ENCODE results near the gene DOHH. TPM values are rescaled to one million over a fixed set of nuclear protein-coding genes. Genes with fewer than 3 reads are reported as not detected.

The DOHH gene
- total and polyA plus RNA-seq, 2 donors (not counting 3 experiments of a cell fraction or from before 2014, with no cell fraction given): 8.7 to 15.2 TPM

DNA sequence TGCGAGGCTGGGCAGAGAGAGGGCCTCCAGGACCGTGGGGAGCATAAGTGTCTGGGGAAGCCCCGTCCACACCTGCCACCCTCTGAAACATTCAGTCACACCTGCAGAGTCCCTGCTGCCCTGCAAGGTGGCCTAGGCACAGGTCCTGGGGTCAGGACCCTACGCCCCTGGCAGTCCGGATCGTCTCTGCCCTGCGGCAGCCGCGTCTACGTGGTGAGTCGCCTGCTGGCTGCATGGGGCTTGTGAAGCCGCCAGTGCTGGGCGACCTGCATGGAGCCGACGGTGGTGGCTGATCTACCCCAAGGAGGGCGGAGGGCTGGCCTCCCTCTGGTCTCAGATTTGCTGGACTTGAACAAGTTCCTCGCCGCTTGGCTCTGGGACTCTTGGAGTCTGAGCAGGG is 18.7 kb upstream of the DOHH start:
- TF ChIP-seq GATA2 (IDR thresholded peaks at IDR 0.05; ENCODE audit: insufficient read depth, insufficient read length, low read depth, low read length) (no peak), CTCF (IDR thresholded peaks at IDR 0.05; ENCODE audit: extremely low read depth in 1 of 2, insufficient read depth in 1 of 2, low read depth in 1 of 2, low read length in 2 of 2) (no peak), MYC (IDR thresholded peaks at IDR 0.05; ENCODE audit: low read depth, low read length) (no peak), EZH2 (IDR thresholded peaks at IDR 0.05; ENCODE audit: borderline replicate concordance, low read depth, low read length, severe bottlenecking) (no peak), JUN (IDR thresholded peaks at IDR 0.05; ENCODE audit: borderline replicate concordance, insufficient read depth, insufficient read length, low read depth) (no peak), POLR2AphosphoS5 (IDR thresholded peaks at IDR 0.05; ENCODE audit: insufficient read depth, low read depth, low read length) (no peak), FOS (IDR thresholded peaks at IDR 0.05; ENCODE audit: borderline replicate concordance, insufficient read depth, low read length) (no peak), POLR2A (IDR thresholded peaks at IDR 0.05; ENCODE audit: low read depth, low read length) (no peak)
- TF ChIP-seq, protein P1, sequence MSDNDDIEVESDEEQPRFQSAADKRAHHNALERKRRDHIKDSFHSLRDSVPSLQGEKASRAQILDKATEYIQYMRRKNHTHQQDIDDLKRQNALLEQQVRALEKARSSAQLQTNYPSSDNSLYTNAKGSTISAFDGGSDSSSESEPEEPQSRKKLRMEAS (IDR thresholded peaks at IDR 0.05; ENCODE audit: insufficient read depth, insufficient read length): no peak
- Histone ChIP-seq H3K9me3 (replicated peaks; ENCODE audit: control insufficient read depth, insufficient read depth, low read length) (no peaks in the 10 kb centered on the region), H3K27ac (ENCODE audit: insufficient read depth, low read depth, low read length) (no peak overlapping the region), H3K27me3 (ENCODE audit: control insufficient read depth in 2 of 2, insufficient read depth in 2 of 2, low read length in 2 of 2) (no peaks in the 10 kb centered on the region), H3K36me3 (ENCODE audit: control insufficient read depth in 2 of 2, extremely low read depth in 1 of 2, insufficient read depth in 2 of 2, low read length in 2 of 2) (peaks cover 0 to 31% of the 10 kb centered on the region in 2 experiments), H3K79me2 (ENCODE audit: control insufficient read depth, insufficient read depth, low read length) (peaks cover 71% of the 10 kb centered on the region), H3K4me3 (replicated peaks in 1 of 3; ENCODE audit: insufficient read depth in 1 of 3, low read depth in 1 of 3, low read length in 3 of 3) (no peak overlapping the region), H2AFZ (ENCODE audit: low read depth, low read length) (no peak overlapping the region), H3K4me1 (ENCODE audit: control insufficient read depth, extremely low read depth, insufficient read depth, low read length) (no peaks in the 10 kb centered on the region), H3K9ac (replicated peaks; ENCODE audit: extremely low read depth, insufficient read depth, low read length) (no peak overlapping the region), H3K9me1 (replicated peaks; ENCODE audit: control insufficient read depth, extremely low read depth, insufficient read depth, low read length) (no peaks in the 10 kb centered on the region), H3K4me2 (ENCODE audit: insufficient read depth, low read length) (no peak overlapping the region), H4K20me1 (replicated peaks; ENCODE audit: control insufficient read depth, extremely low read depth, insufficient read depth, low read length) (no peaks in the 10 kb centered on the region)
- FAIRE-seq (no peak), DNase-seq (ENCODE audit: low read depth, low spot score) (no peak)
- intact Hi-C loops (cut with micrococcal nuclease): no loop called here
- POLR2A ChIA-PET: no interaction called here
- BruUV-seq (replicated peaks): no TSS peak
- CTCF ChIA-PET: no interaction called here
- dilution Hi-C loops (cut with MboI; ENCODE audit: extremely low pct_ligation_motif_present, low sequenced_read_pairs): no loop called here

Data from endothelial cell of umbilical vein (primary cell).